Mesothelial cell of epicardium (in vitro differentiated cells): Measurements from ENCODE around the gene RARB. TPM values are rescaled to one million over a fixed set of nuclear protein-coding genes. Genes with fewer than 3 reads are reported as not detected.

ENCODE experiments used
- DNase-seq, 2 experiments: peaks; one replicate each; pipeline ENCODE4 v3.0.0; 2021; ENCODE audit warnings: low spot score in 2 of 2; ENCODE audit not compliant: unreplicated experiment in 2 of 2
- H3K27ac Mint-ChIP-seq: 2 replicates; pipeline ENCODE4 v1.8.0; 2021; ENCODE audit warnings: mixed read lengths
- H3K27me3 Mint-ChIP-seq: 2 replicates; pipeline ENCODE4 v1.8.0; 2021; ENCODE audit warnings: low read depth, mixed read lengths
- H3K36me3 Mint-ChIP-seq: 2 replicates; pipeline ENCODE4 v1.8.0; 2021; ENCODE audit warnings: mixed read lengths
- H3K4me1 Mint-ChIP-seq: 2 replicates; pipeline ENCODE4 v1.8.0; 2021; ENCODE audit warnings: mixed read lengths
- H3K4me3 Mint-ChIP-seq: 2 replicates; pipeline ENCODE4 v1.8.0; 2021; ENCODE audit warnings: mild to moderate bottlenecking, moderate library complexity, mixed read lengths
- H3K9me3 Mint-ChIP-seq: 2 replicates; pipeline ENCODE4 v1.8.0; 2021; ENCODE audit warnings: mixed read lengths
- total RNA-seq: library from RNA; stranded (reverse); gene quantifications from 3 replicates; pipeline ENCODE4 v1.2.1, GENCODE V29; 2021
- TF ChIP-seq, protein P1 (sequence below): fragments of 200-600 bp; sonication (generic); IDR thresholded peaks from one replicate; pipeline ENCODE4 v1.5.0; 2021; ENCODE audit warnings: antibody characterized with exemption; ENCODE audit not compliant: unreplicated experiment

Gene RARB
- total RNA-seq, 1 donor from 2014 or later: 117 TPM

DNA sequence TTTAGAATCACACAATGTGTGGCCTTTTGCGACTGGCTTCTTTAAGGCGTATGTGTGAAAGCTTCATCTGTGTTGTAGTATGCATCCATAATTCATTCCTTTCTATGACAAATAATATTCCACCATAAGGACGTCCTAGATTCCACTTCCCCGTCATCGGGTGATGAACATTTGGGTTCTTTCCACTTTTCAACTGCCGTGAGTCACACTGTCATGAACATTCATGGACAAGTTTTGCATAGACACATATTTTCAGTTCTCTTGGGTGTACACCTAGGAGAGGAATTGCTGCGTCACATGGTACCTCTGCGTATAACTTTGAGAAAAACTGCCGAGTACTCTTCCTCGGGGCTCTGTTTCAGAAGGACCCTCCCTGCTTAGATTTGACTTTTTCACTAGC is 139.3 kb downstream of the RARB start:
- DNase-seq: no peak
- H3K36me3 Mint-ChIP-seq: peaks cover 48% of the 10 kb centered on the region
- H3K9me3 Mint-ChIP-seq: no peaks in the 10 kb centered on the region
- H3K4me3 Mint-ChIP-seq: no peak overlapping the region
- peaks cover 9% of the 10 kb centered on the region for H3K4me1 Mint-ChIP-seq
- H3K27me3 Mint-ChIP-seq: no peaks in the 10 kb centered on the region
- peak overlapping the region; percentile 39 for H3K27ac Mint-ChIP-seq
- TF ChIP-seq, protein P1, sequence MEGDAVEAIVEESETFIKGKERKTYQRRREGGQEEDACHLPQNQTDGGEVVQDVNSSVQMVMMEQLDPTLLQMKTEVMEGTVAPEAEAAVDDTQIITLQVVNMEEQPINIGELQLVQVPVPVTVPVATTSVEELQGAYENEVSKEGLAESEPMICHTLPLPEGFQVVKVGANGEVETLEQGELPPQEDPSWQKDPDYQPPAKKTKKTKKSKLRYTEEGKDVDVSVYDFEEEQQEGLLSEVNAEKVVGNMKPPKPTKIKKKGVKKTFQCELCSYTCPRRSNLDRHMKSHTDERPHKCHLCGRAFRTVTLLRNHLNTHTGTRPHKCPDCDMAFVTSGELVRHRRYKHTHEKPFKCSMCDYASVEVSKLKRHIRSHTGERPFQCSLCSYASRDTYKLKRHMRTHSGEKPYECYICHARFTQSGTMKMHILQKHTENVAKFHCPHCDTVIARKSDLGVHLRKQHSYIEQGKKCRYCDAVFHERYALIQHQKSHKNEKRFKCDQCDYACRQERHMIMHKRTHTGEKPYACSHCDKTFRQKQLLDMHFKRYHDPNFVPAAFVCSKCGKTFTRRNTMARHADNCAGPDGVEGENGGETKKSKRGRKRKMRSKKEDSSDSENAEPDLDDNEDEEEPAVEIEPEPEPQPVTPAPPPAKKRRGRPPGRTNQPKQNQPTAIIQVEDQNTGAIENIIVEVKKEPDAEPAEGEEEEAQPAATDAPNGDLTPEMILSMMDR: no peak

GRCh38 chr3:25567806-25568524 is 139.9 kb downstream of the RARB start:
- no peak for DNase-seq
- Mint-ChIP-seq H3K27me3 (no peaks in the 10 kb centered on the region), H3K9me3 (no peaks in the 10 kb centered on the region), H3K4me1 (peaks cover 5% of the 10 kb centered on the region), H3K36me3 (peaks cover 48% of the 10 kb centered on the region), H3K27ac (peak overlapping the region; percentile 85), H3K4me3 (no peak overlapping the region)
- TF ChIP-seq, protein P1: no peak

DNA sequence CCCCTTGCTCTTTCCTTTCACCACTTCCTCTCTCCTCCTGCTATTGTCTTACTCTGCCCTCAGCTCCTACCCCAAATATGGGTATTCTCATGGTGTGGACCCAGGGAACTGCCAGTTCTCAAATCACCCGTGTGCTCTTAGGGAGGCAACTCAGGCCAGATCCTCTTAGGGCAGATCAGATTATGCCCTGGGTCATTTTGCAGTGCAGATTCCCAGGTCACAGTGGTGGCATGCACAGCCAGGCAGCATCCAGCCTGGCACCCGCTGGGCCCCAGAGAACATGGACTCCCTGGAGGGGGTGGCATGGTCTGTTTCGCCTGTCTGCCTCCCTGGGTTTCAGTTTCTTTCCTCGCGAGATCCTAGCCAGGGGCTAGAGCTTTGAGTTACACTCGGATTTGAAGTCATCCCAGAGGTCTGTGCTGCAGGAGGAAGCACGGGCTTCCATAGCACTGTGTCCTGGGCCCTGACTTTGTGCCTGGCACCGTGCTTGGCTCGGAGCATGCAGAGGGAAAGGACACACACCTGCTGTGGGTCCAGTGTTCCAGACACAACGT is 140.5 kb downstream of the RARB start:
- H3K27ac Mint-ChIP-seq: peak overlapping the region; percentile 85
- peaks cover 8% of the 10 kb centered on the region for H3K4me1 Mint-ChIP-seq
- TF ChIP-seq, protein P1: no peak
- H3K36me3 Mint-ChIP-seq: peaks cover 48% of the 10 kb centered on the region
- H3K9me3 Mint-ChIP-seq: no peaks in the 10 kb centered on the region
- H3K4me3 Mint-ChIP-seq: no peak overlapping the region
- DNase-seq: no peak
- no peaks in the 10 kb centered on the region for H3K27me3 Mint-ChIP-seq

- no peaks in the 10 kb centered on the region for H3K27me3 Mint-ChIP-seq
- no peak overlapping the region for H3K4me3 Mint-ChIP-seq
- no peak for DNase-seq
- peaks cover 45% of the 10 kb centered on the region for H3K36me3 Mint-ChIP-seq
- TF ChIP-seq, protein P1: no peak
- H3K9me3 Mint-ChIP-seq: no peaks in the 10 kb centered on the region
- H3K27ac Mint-ChIP-seq: no peak overlapping the region
- H3K4me1 Mint-ChIP-seq: peaks cover 6% of the 10 kb centered on the region
These were observed 143.2 kb downstream of the RARB start for GRCh38 chr3:25571285-25571684.

GRCh38 chr3:25572336-25572735 is 144.3 kb downstream of the RARB start:
- Mint-ChIP-seq H3K4me3 (no peak overlapping the region), H3K4me1 (peaks cover 6% of the 10 kb centered on the region), H3K27ac (peak overlapping the region; percentile 60), H3K36me3 (peaks cover 52% of the 10 kb centered on the region), H3K27me3 (no peaks in the 10 kb centered on the region), H3K9me3 (no peaks in the 10 kb centered on the region)
- no peak for DNase-seq
- TF ChIP-seq, protein P1: no peak
